GM23338 (cell line): ENCODE data around the gene CYP4F22. TPM values are rescaled to one million over a fixed set of nuclear protein-coding genes. Genes with fewer than 3 reads are reported as not detected.

Experiments
- ATAC-seq: fragments of 200-7000 bp; cut with Tn5 transposase; 3 replicates; pipeline ENCODE4 v1.9.1; 2020
- DNase-seq: peaks from one replicate; pipeline ENCODE4 v3.0.0-alpha.2; 2015; ENCODE audit warnings: low spot score
- H2AFZ ChIP-seq: fragments of 200-600 bp; sonication (generic); 2 replicates; pipeline ENCODE4 v1.8.0; 2016; ENCODE audit warnings: antibody characterized with exemption, mild to moderate bottlenecking, moderate library complexity
- H3F3A ChIP-seq: fragments of 200-600 bp; sonication (generic); replicated peaks from 2 replicates; pipeline ENCODE4 v1.8.0; 2017; ENCODE audit warnings: antibody characterized with exemption, mixed run types, low read depth
- H3K27ac ChIP-seq: fragments of 200-600 bp; sonication (generic); 2 replicates; pipeline ENCODE4 v1.6.1; 2016; ENCODE audit warnings: low read depth
- H3K27me3 ChIP-seq: fragments of 200-600 bp; sonication (generic); 2 replicates; pipeline ENCODE4 v1.8.0; 2016; ENCODE audit warnings: mild to moderate bottlenecking, mixed run types, moderate library complexity; ENCODE audit not compliant: insufficient read depth
- H3K36me3 ChIP-seq: fragments of 200-600 bp; sonication (generic); 2 replicates; pipeline ENCODE4 v1.8.0; 2016; ENCODE audit warnings: mild to moderate bottlenecking; ENCODE audit not compliant: insufficient read depth
- H3K4me1 ChIP-seq: fragments of 200-600 bp; sonication (generic); 2 replicates; pipeline ENCODE4 v1.8.0; 2016; ENCODE audit warnings: mild to moderate bottlenecking, moderate library complexity; ENCODE audit not compliant: insufficient read depth
- H3K4me2 ChIP-seq: fragments of 200-600 bp; sonication (generic); 2 replicates; pipeline ENCODE4 v1.7.1; 2017; ENCODE audit warnings: mixed run types
- H3K4me3 ChIP-seq: fragments of 200-600 bp; sonication (generic); 2 replicates; pipeline ENCODE4 v1.6.1; 2016; ENCODE audit warnings: mixed run types
- H3K79me2 ChIP-seq: fragments of 200-600 bp; sonication (generic); replicated peaks from 2 replicates; pipeline ENCODE4 v1.8.0; 2017; ENCODE audit warnings: mild to moderate bottlenecking; ENCODE audit not compliant: insufficient read depth
- H3K9me2 ChIP-seq: fragments of 200-600 bp; sonication (generic); 2 replicates; pipeline ENCODE4 v1.8.0; 2017; ENCODE audit not compliant: insufficient read depth
- H4K20me1 ChIP-seq: fragments of 200-600 bp; sonication (generic); replicated peaks from 2 replicates; pipeline ENCODE4 v1.8.0; 2017; ENCODE audit warnings: mild to moderate bottlenecking; ENCODE audit not compliant: insufficient read depth
- H3K27ac Mint-ChIP-seq: 2 replicates; pipeline ENCODE4 v1.8.0; 2020; ENCODE audit warnings: inconsistent platforms, mild to moderate bottlenecking, moderate library complexity, mixed read lengths
- H3K27me3 Mint-ChIP-seq: 3 replicates; pipeline ENCODE4 v1.8.0; 2022; ENCODE audit warnings: low read depth, mild to moderate bottlenecking, moderate library complexity, mixed read lengths, inconsistent platforms; ENCODE audit not compliant: insufficient read depth, poor library complexity
- H3K36me3 Mint-ChIP-seq: 3 replicates; pipeline ENCODE4 v1.8.0; 2021; ENCODE audit warnings: low read depth, mild to moderate bottlenecking, inconsistent platforms, moderate library complexity, mixed read lengths
- H3K4me1 Mint-ChIP-seq: 3 replicates; pipeline ENCODE4 v1.8.0; 2020; ENCODE audit warnings: mild to moderate bottlenecking, inconsistent platforms, mixed read lengths
- H3K4me3 Mint-ChIP-seq: 3 replicates; pipeline ENCODE4 v1.8.0; 2021; ENCODE audit warnings: moderate library complexity, mild to moderate bottlenecking, inconsistent platforms, mixed read lengths
- H3K9me3 Mint-ChIP-seq: 3 replicates; pipeline ENCODE4 v1.8.0; 2020; ENCODE audit warnings: moderate library complexity, mild to moderate bottlenecking, inconsistent platforms, mixed read lengths
- EZH2 ChIP-seq: fragments of 200-600 bp; sonication (generic); IDR thresholded peaks from one replicate; pipeline ENCODE4 v1.8.0; 2017; ENCODE audit warnings: antibody characterized with exemption, mild to moderate bottlenecking, low read depth; ENCODE audit not compliant: unreplicated experiment
- JUNB ChIP-seq: IDR thresholded peaks from one replicate; pipeline ENCODE4 v1.6.1; 2016; ENCODE audit warnings: antibody characterized with exemption; ENCODE audit not compliant: unreplicated experiment
- NANOG ChIP-seq: IDR thresholded peaks from 2 replicates; pipeline ENCODE4 v1.6.1; 2016; ENCODE audit warnings: antibody characterized with exemption, borderline replicate concordance
- POLR2AphosphoS5 ChIP-seq: IDR thresholded peaks from 2 replicates; pipeline ENCODE4 v1.6.1; 2016; ENCODE audit warnings: antibody characterized with exemption, low read depth
- STAT1 ChIP-seq: IDR thresholded peaks from one replicate; pipeline ENCODE4 v1.6.1; 2016; ENCODE audit warnings: antibody characterized with exemption; ENCODE audit not compliant: unreplicated experiment
- ZNF114 ChIP-seq: fragments of 250-450 bp; sonication (Bioruptor Pico); IDR thresholded peaks from 2 replicates; pipeline ENCODE4 v1.5.0; 2020; ENCODE audit warnings: mild to moderate bottlenecking, moderate library complexity
- ZNF462 ChIP-seq: fragments of 250-450 bp; sonication (Bioruptor Pico); IDR thresholded peaks from 2 replicates; pipeline ENCODE4 v1.5.0; 2020; ENCODE audit warnings: mild to moderate bottlenecking, moderate library complexity
- polyA plus RNA-seq: library from polyadenylated mRNA; unstranded; fragments of >200 nt; fragmentation: Nextera tagmentation; extraction: Ambion mirVana; gene quantifications from 2 replicates; pipeline ENCODE4 v1.2.1, GENCODE V29; 2016
- total RNA-seq: library from RNA; depleted of rRNA; stranded (reverse); fragments of >200 nt; shearing (Covaris generic); gene quantifications from 2 replicates; pipeline ENCODE4 v1.2.3, GENCODE V29; 2014
- TF ChIP-seq, protein P1 (sequence below): IDR thresholded peaks from one replicate; pipeline ENCODE4 v1.6.1; 2018; ENCODE audit warnings: antibody characterized with exemption; ENCODE audit not compliant: unreplicated experiment

Gene CYP4F22
- total and polyA plus RNA-seq, 2 experiments from 2014 or later, result 0.24 to 1.5 TPM

- no peaks in the 10 kb centered on the region for H3K4me1 Mint-ChIP-seq
- Histone ChIP-seq H3K27me3 (no peaks in the 10 kb centered on the region), H3F3A (no peaks in the 10 kb centered on the region), H3K4me3 (no peak overlapping the region), H3K4me2 (no peak overlapping the region), H3K27ac (no peak overlapping the region), H3K4me1 (no peaks in the 10 kb centered on the region), H3K79me2 (no peaks in the 10 kb centered on the region), H3K9me2 (no peaks in the 10 kb centered on the region), H2AFZ (no peak overlapping the region), H4K20me1 (no peaks in the 10 kb centered on the region), H3K36me3 (no peaks in the 10 kb centered on the region)
- peaks cover 68% of the 10 kb centered on the region for H3K9me3 Mint-ChIP-seq
- ATAC-seq, result no peak
- no peaks in the 10 kb centered on the region for H3K27me3 Mint-ChIP-seq
- DNase-seq, result no peak
- TF ChIP-seq EZH2, result no peak
- no peak for TF ChIP-seq ZNF114 (CRISPR knock-in tag)
- no peak for TF ChIP-seq POLR2AphosphoS5
- no peak for TF ChIP-seq JUNB
- TF ChIP-seq, protein P1, sequence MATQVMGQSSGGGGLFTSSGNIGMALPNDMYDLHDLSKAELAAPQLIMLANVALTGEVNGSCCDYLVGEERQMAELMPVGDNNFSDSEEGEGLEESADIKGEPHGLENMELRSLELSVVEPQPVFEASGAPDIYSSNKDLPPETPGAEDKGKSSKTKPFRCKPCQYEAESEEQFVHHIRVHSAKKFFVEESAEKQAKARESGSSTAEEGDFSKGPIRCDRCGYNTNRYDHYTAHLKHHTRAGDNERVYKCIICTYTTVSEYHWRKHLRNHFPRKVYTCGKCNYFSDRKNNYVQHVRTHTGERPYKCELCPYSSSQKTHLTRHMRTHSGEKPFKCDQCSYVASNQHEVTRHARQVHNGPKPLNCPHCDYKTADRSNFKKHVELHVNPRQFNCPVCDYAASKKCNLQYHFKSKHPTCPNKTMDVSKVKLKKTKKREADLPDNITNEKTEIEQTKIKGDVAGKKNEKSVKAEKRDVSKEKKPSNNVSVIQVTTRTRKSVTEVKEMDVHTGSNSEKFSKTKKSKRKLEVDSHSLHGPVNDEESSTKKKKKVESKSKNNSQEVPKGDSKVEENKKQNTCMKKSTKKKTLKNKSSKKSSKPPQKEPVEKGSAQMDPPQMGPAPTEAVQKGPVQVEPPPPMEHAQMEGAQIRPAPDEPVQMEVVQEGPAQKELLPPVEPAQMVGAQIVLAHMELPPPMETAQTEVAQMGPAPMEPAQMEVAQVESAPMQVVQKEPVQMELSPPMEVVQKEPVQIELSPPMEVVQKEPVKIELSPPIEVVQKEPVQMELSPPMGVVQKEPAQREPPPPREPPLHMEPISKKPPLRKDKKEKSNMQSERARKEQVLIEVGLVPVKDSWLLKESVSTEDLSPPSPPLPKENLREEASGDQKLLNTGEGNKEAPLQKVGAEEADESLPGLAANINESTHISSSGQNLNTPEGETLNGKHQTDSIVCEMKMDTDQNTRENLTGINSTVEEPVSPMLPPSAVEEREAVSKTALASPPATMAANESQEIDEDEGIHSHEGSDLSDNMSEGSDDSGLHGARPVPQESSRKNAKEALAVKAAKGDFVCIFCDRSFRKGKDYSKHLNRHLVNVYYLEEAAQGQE, result no peak
- no peak for TF ChIP-seq STAT1
- no peak for TF ChIP-seq NANOG
- TF ChIP-seq ZNF462 (CRISPR knock-in tag), result no peak
- H3K4me3 Mint-ChIP-seq, result no peak overlapping the region
- H3K36me3 Mint-ChIP-seq, result peaks cover 22% of the 10 kb centered on the region
- no peak overlapping the region for H3K27ac Mint-ChIP-seq
These were observed 19.7 kb upstream of the CYP4F22 start for GRCh38 chr19:15488489-15489226.
